Mesendoderm (in vitro differentiated cells): ENCODE results near the gene SNRK.

Experiments used
- DNase-seq: peaks from one replicate; pipeline ENCODE4 v3.0.0; 2013
- H2AK5ac ChIP-seq: 2 replicates; pipeline ENCODE4 v1.6.1; 2013; ENCODE audit warnings: low read length, inconsistent platforms
- H2BK120ac ChIP-seq: 2 replicates; pipeline ENCODE4 v1.6.1; 2013; ENCODE audit warnings: low read depth, mild to moderate bottlenecking, low read length, moderate library complexity, mixed read lengths
- H2BK15ac ChIP-seq: replicated peaks from 2 replicates; pipeline ENCODE4 v1.6.1; 2013; ENCODE audit warnings: low read depth, mild to moderate bottlenecking, moderate library complexity
- H2BK5ac ChIP-seq: 2 replicates; pipeline ENCODE4 v1.6.1; 2013; ENCODE audit warnings: low read length, inconsistent platforms
- H3K18ac ChIP-seq: 2 replicates; pipeline ENCODE4 v1.6.1; 2013; ENCODE audit warnings: mild to moderate bottlenecking, low read length, mixed read lengths
- H3K23ac ChIP-seq: one replicate; pipeline ENCODE4 v1.6.1; 2013; ENCODE audit warnings: low read length
- H3K27ac ChIP-seq: 2 replicates; pipeline ENCODE4 v1.5.1; 2013; ENCODE audit warnings: low read depth, mild to moderate bottlenecking, inconsistent platforms, low read length, moderate library complexity
- H3K27me3 ChIP-seq: 2 replicates; pipeline ENCODE4 v1.6.1; 2013; ENCODE audit warnings: low read length, control low read depth, mild to moderate bottlenecking, inconsistent platforms; ENCODE audit not compliant: insufficient read depth, poor library complexity
- H3K36me3 ChIP-seq: 2 replicates; pipeline ENCODE4 v1.6.1; 2013; ENCODE audit warnings: low read length, inconsistent platforms; ENCODE audit not compliant: control insufficient read depth, insufficient read depth
- H3K4ac ChIP-seq: one replicate; pipeline ENCODE4 v1.6.1; 2013; ENCODE audit warnings: low read depth, mild to moderate bottlenecking, low read length, moderate library complexity
- H3K4me1 ChIP-seq: 2 replicates; pipeline ENCODE4 v1.6.1; 2013; ENCODE audit warnings: low read depth, low read length, inconsistent platforms; ENCODE audit not compliant: control insufficient read depth
- H3K4me2 ChIP-seq: 2 replicates; pipeline ENCODE4 v1.6.1; 2013; ENCODE audit warnings: low read length
- H3K4me3 ChIP-seq: 2 replicates; pipeline ENCODE4 v1.5.1; 2013; ENCODE audit warnings: mild to moderate bottlenecking, low read length
- H3K56ac ChIP-seq: one replicate; pipeline ENCODE4 v1.6.1; 2013; ENCODE audit warnings: low read length
- H3K79me1 ChIP-seq: 2 replicates; pipeline ENCODE4 v1.6.1; 2013; ENCODE audit warnings: low read length, inconsistent platforms
- H3K79me2 ChIP-seq: 2 replicates; pipeline ENCODE4 v1.6.1; 2013; ENCODE audit warnings: mild to moderate bottlenecking, low read length; ENCODE audit not compliant: control insufficient read depth, insufficient read depth
- H3K9ac ChIP-seq: 2 replicates; pipeline ENCODE4 v1.6.1; 2013; ENCODE audit warnings: low read length, inconsistent platforms
- H4K5ac ChIP-seq: one replicate; pipeline ENCODE4 v1.6.1; 2013; ENCODE audit warnings: low read length
- H4K8ac ChIP-seq: one replicate; pipeline ENCODE4 v1.6.1; 2013; ENCODE audit warnings: low read depth, mild to moderate bottlenecking, control low read depth, low read length, moderate library complexity
- WGBS: extraction: QIAGEN DNeasy Blood & Tissue Kit; methylation state at CpG from one replicate; pipeline ENCODE4 v1.1.7; 2013; ENCODE audit warnings: low lambda C conversion rate, missing lambda C conversion rate; ENCODE audit not compliant: insufficient coverage; ENCODE audit errors: extremely low coverage; 5-methylcytosine and 5-hydroxymethylcytosine counted together

SNRK gene

GRCh38 chr3:43262194-43262593 is 24.1 kb upstream of the SNRK start:
- H3K4ac ChIP-seq = no peak overlapping the region
- H2BK15ac ChIP-seq = no peak overlapping the region
- H2BK120ac ChIP-seq = no peak overlapping the region
- no peak overlapping the region for H3K4me2 ChIP-seq
- H3K56ac ChIP-seq = no peak overlapping the region
- H2BK5ac ChIP-seq = no peak overlapping the region
- H4K8ac ChIP-seq = no peak overlapping the region
- H3K9ac ChIP-seq = no peak overlapping the region
- H4K5ac ChIP-seq = no peak overlapping the region
- no peak overlapping the region for H2AK5ac ChIP-seq
- no CpG with 5 or more reads among the region's 4 CpGs for WGBS
- H3K18ac ChIP-seq = no peak overlapping the region
- no peaks in the 10 kb centered on the region for H3K27me3 ChIP-seq
- no peaks in the 10 kb centered on the region for H3K36me3 ChIP-seq
- no peak overlapping the region for H3K27ac ChIP-seq
- H3K23ac ChIP-seq = no peak overlapping the region
- no peak for DNase-seq
- no peaks in the 10 kb centered on the region for H3K79me2 ChIP-seq
- H3K4me1 ChIP-seq = no peaks in the 10 kb centered on the region
- no peaks in the 10 kb centered on the region for H3K79me1 ChIP-seq
- H3K4me3 ChIP-seq = no peak overlapping the region

GRCh38 chr3:43266451-43266850 is 19.9 kb upstream of the SNRK start:
- Histone ChIP-seq H3K4me3 (no peak overlapping the region), H4K8ac (no peak overlapping the region), H3K79me2 (no peaks in the 10 kb centered on the region), H3K18ac (no peak overlapping the region), H4K5ac (no peak overlapping the region), H3K4me2 (no peak overlapping the region), H3K56ac (no peak overlapping the region), H3K36me3 (no peaks in the 10 kb centered on the region), H2BK120ac (no peak overlapping the region), H3K79me1 (no peaks in the 10 kb centered on the region), H3K27me3 (no peaks in the 10 kb centered on the region), H2BK15ac (no peak overlapping the region), H3K9ac (no peak overlapping the region), H3K23ac (no peak overlapping the region), H3K27ac (no peak overlapping the region), H2AK5ac (no peak overlapping the region), H3K4ac (no peak overlapping the region), H3K4me1 (no peaks in the 10 kb centered on the region), H2BK5ac (no peak overlapping the region)
- no peak for DNase-seq
- no CpG with 5 or more reads among the region's 3 CpGs for WGBS

DNA sequence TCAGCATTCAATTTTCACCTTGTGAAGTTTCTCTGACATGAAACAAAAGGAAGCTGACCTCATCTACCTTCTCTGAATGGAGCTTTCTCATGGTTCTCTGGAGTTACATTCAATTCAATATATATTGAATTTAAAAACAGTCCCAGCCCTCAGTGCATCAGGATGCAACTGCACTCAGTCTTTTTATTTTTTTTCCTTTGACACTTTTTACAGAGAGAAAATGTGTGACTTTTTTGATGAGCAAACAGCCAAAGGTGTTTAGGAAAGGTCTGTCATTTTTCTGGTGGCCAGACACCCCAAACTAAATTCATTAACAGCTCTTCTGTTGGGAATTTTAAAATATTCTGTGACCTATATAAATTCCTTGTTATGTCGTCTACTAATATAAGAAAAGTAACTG is 19.3 kb upstream of the SNRK start:
- Histone ChIP-seq H4K5ac (no peak overlapping the region), H3K18ac (no peak overlapping the region), H3K4me2 (no peak overlapping the region), H3K36me3 (no peaks in the 10 kb centered on the region), H3K4me3 (no peak overlapping the region), H3K9ac (no peak overlapping the region), H3K79me2 (no peaks in the 10 kb centered on the region), H2BK15ac (no peak overlapping the region), H2BK120ac (no peak overlapping the region), H2BK5ac (no peak overlapping the region), H3K27ac (no peak overlapping the region), H2AK5ac (no peak overlapping the region), H3K27me3 (no peaks in the 10 kb centered on the region), H3K23ac (no peak overlapping the region), H4K8ac (no peak overlapping the region), H3K79me1 (no peaks in the 10 kb centered on the region), H3K56ac (no peak overlapping the region), H3K4me1 (no peaks in the 10 kb centered on the region), H3K4ac (no peak overlapping the region)
- no CpG with 5 or more reads among the region's 1 CpG for WGBS
- DNase-seq = no peak

DNA sequence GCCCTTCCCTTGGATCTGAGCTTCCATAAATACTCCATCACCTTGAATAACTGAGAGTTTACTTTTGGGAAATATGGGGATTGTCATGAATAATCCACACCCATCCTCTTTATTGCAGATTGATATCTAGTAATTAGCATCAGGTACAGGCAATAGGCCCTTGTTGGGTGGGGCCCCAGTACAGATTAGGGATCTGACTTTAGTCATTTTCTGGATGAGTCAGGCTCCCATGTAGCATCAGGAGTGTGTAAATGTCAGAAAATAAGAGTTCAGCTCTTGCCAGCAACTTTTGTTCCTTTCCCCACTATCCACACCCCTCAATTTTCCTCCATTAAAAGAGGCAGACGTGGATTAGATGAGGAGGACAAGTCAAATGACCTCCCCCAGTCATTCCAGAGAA is 17.7 kb upstream of the SNRK start:
- Histone ChIP-seq H3K4me1 (no peaks in the 10 kb centered on the region), H3K36me3 (no peaks in the 10 kb centered on the region), H3K9ac (no peak overlapping the region), H3K27me3 (no peaks in the 10 kb centered on the region), H3K4me2 (no peak overlapping the region), H3K56ac (no peak overlapping the region), H2BK15ac (no peak overlapping the region), H2BK5ac (no peak overlapping the region), H3K4ac (no peak overlapping the region), H3K18ac (no peak overlapping the region), H2AK5ac (no peak overlapping the region), H3K27ac (no peak overlapping the region), H3K23ac (no peak overlapping the region), H4K5ac (no peak overlapping the region), H3K79me2 (no peaks in the 10 kb centered on the region), H3K79me1 (no peaks in the 10 kb centered on the region), H3K4me3 (no peak overlapping the region), H4K8ac (no peak overlapping the region), H2BK120ac (no peak overlapping the region)
- WGBS = no CpG with 5 or more reads among the region's 1 CpG
- DNase-seq = no peak

- H3K9ac ChIP-seq = no peak overlapping the region
- no peaks in the 10 kb centered on the region for H3K79me1 ChIP-seq
- DNase-seq = no peak
- H2BK5ac ChIP-seq = no peak overlapping the region
- H3K4ac ChIP-seq = no peak overlapping the region
- no peak overlapping the region for H4K8ac ChIP-seq
- no peak overlapping the region for H3K18ac ChIP-seq
- H3K79me2 ChIP-seq = no peaks in the 10 kb centered on the region
- H3K4me3 ChIP-seq = no peak overlapping the region
- no peak overlapping the region for H2AK5ac ChIP-seq
- H2BK15ac ChIP-seq = no peak overlapping the region
- H2BK120ac ChIP-seq = no peak overlapping the region
- H3K4me2 ChIP-seq = no peak overlapping the region
- H4K5ac ChIP-seq = no peak overlapping the region
- H3K27me3 ChIP-seq = no peaks in the 10 kb centered on the region
- H3K56ac ChIP-seq = no peak overlapping the region
- no peaks in the 10 kb centered on the region for H3K36me3 ChIP-seq
- no peak overlapping the region for H3K27ac ChIP-seq
- no peak overlapping the region for H3K23ac ChIP-seq
- no CpG with 5 or more reads among the region's 2 CpGs for WGBS
- H3K4me1 ChIP-seq = no peaks in the 10 kb centered on the region
Observed at GRCh38 chr3:43270078-43270477, 16.3 kb upstream of the SNRK start.

- no peak for DNase-seq
- Histone ChIP-seq H3K9ac (no peak overlapping the region), H2BK5ac (no peak overlapping the region), H3K27ac (no peak overlapping the region), H3K18ac (no peak overlapping the region), H2BK120ac (no peak overlapping the region), H2AK5ac (no peak overlapping the region), H3K79me1 (no peaks in the 10 kb centered on the region), H3K23ac (no peak overlapping the region), H3K4me2 (no peak overlapping the region), H4K8ac (no peak overlapping the region), H3K4me1 (no peaks in the 10 kb centered on the region), H3K4me3 (no peak overlapping the region), H4K5ac (no peak overlapping the region), H3K36me3 (no peaks in the 10 kb centered on the region), H3K27me3 (no peaks in the 10 kb centered on the region), H3K4ac (no peak overlapping the region), H2BK15ac (no peak overlapping the region), H3K56ac (no peak overlapping the region), H3K79me2 (no peaks in the 10 kb centered on the region)
- WGBS = no CpG with 5 or more reads among the region's 2 CpGs
Observed at GRCh38 chr3:43273416-43273815, 12.9 kb upstream of the SNRK start.
